IMR-90 (cell line): ENCODE measurements around the gene CDC42SE1. TPM values are rescaled to one million over a fixed set of nuclear protein-coding genes. Genes with fewer than 3 reads are reported as not detected.

Source experiments
- ATAC-seq: fragments of 200-7000 bp; cut with Tn5 transposase; 2 replicates; pipeline ENCODE4 v1.9.1; 2020; ENCODE audit warnings: low read depth, mild to moderate bottlenecking, moderate library complexity
- BruUV-seq: library from RNA; stranded (reverse); fragments of 400-500 nt; replicated peaks from 2 replicates; lab custom pipeline; 2021; lab: Mats Ljungman, UMichigan
- CTCF ChIA-PET: fragments of 300-600 bp; formaldehyde crosslinking; extraction: SDS; loops from one replicate; lab custom pipeline; 2021; ENCODE audit warnings: antibody characterized with exemption; lab: Yijun Ruan, JAX
- POLR2A ChIA-PET: fragments of 300-600 bp; sonication (Branson Sonifier 250); formaldehyde crosslinking; loops from one replicate; lab custom pipeline; 2022; ENCODE audit warnings: antibody characterized with exemption; ENCODE audit not compliant: unreplicated experiment; lab: Charles Lee
- DNase-seq: peaks from one replicate; pipeline ENCODE4 v3.0.0; 2013
- H2AFZ ChIP-seq: replicated peaks from 2 replicates; pipeline ENCODE3; 2013; ENCODE audit warnings: low read length, mild to moderate bottlenecking; ENCODE audit not compliant: poor library complexity
- H2AK5ac ChIP-seq: 2 replicates; pipeline ENCODE4 v1.6.1; 2013; ENCODE audit warnings: low read depth, low read length, inconsistent platforms
- H2AK9ac ChIP-seq: replicated peaks from 2 replicates; pipeline ENCODE3; 2013; ENCODE audit warnings: mild to moderate bottlenecking, low read depth, low read length, moderate library complexity; ENCODE audit not compliant: poor library complexity
- H2BK120ac ChIP-seq: 2 replicates; pipeline ENCODE4 v1.6.1; 2013; ENCODE audit warnings: low read depth, low read length, inconsistent platforms
- H2BK15ac ChIP-seq: 3 replicates; pipeline ENCODE4 v1.6.1; 2013; ENCODE audit warnings: low read depth, low read length, inconsistent platforms
- H2BK20ac ChIP-seq: 2 replicates; pipeline ENCODE4 v1.6.1; 2013; ENCODE audit warnings: low read depth, mild to moderate bottlenecking, inconsistent platforms, low read length, moderate library complexity
- H2BK5ac ChIP-seq: 2 replicates; pipeline ENCODE4 v1.6.1; 2013; ENCODE audit warnings: mild to moderate bottlenecking, low read depth, low read length, inconsistent platforms; ENCODE audit not compliant: poor library complexity, severe bottlenecking
- H3K14ac ChIP-seq: replicated peaks from 2 replicates; pipeline ENCODE4 v1.6.1; 2013; ENCODE audit warnings: low read depth, low read length, inconsistent platforms
- H3K18ac ChIP-seq: 2 replicates; pipeline ENCODE4 v1.6.1; 2013; ENCODE audit warnings: low read depth, low read length, control low read depth
- H3K23ac ChIP-seq: 2 replicates; pipeline ENCODE4 v1.6.1; 2013; ENCODE audit warnings: low read depth, low read length, inconsistent platforms
- H3K27ac ChIP-seq: 2 replicates; pipeline ENCODE4 v1.5.1; 2013; ENCODE audit warnings: mild to moderate bottlenecking, control low read depth, low read length; ENCODE audit not compliant: insufficient read depth
- H3K27me3 ChIP-seq: 2 replicates; pipeline ENCODE4 v1.6.1; 2013; ENCODE audit warnings: low read length; ENCODE audit not compliant: control insufficient read depth, insufficient read depth
- H3K36me3 ChIP-seq: 2 replicates; pipeline ENCODE4 v1.6.1; 2013; ENCODE audit warnings: low read length, mixed read lengths; ENCODE audit not compliant: control insufficient read depth, insufficient read depth
- H3K4ac ChIP-seq: 2 replicates; pipeline ENCODE4 v1.6.1; 2013; ENCODE audit warnings: low read depth, low read length, inconsistent platforms
- H3K4me1 ChIP-seq: 2 replicates; pipeline ENCODE4 v1.6.1; 2013; ENCODE audit warnings: low read length, mixed read lengths; ENCODE audit not compliant: control insufficient read depth, insufficient read depth
- H3K4me2 ChIP-seq: 2 replicates; pipeline ENCODE4 v1.6.1; 2013; ENCODE audit warnings: low read depth, mild to moderate bottlenecking, control low read depth, low read length, moderate library complexity
- H3K4me3 ChIP-seq: 2 replicates; pipeline ENCODE4 v1.5.1; 2013; ENCODE audit warnings: low read depth, mild to moderate bottlenecking, control low read depth, low read length, moderate library complexity; ENCODE audit not compliant: insufficient read depth
- H3K56ac ChIP-seq: 2 replicates; pipeline ENCODE4 v1.6.1; 2013; ENCODE audit warnings: low read length, inconsistent platforms; ENCODE audit not compliant: insufficient read depth; ENCODE audit errors: extremely low read depth
- H3K79me1 ChIP-seq, 2 experiments: 2 replicates each; pipeline ENCODE4 v1.6.1; 2013; ENCODE audit warnings: low read length in 2 of 2, inconsistent platforms in 1 of 2, low read depth in 1 of 2
- H3K9ac ChIP-seq: 2 replicates; pipeline ENCODE4 v1.6.1; 2013; ENCODE audit warnings: low read depth, low read length, control low read depth
- H3K9me1 ChIP-seq: 2 replicates; pipeline ENCODE4 v1.6.1; 2013; ENCODE audit warnings: low read length, inconsistent platforms; ENCODE audit not compliant: insufficient read depth
- H3K9me3 ChIP-seq: 2 replicates; pipeline ENCODE4 v1.6.1; 2013; ENCODE audit warnings: low read length; ENCODE audit not compliant: control insufficient read depth, insufficient read depth
- H4K20me1 ChIP-seq: 2 replicates; pipeline ENCODE4 v1.6.1; 2013; ENCODE audit warnings: low read length, inconsistent platforms; ENCODE audit not compliant: insufficient read depth
- H4K5ac ChIP-seq: 2 replicates; pipeline ENCODE4 v1.6.1; 2013; ENCODE audit warnings: mild to moderate bottlenecking, low read depth, low read length, control low read depth
- H4K8ac ChIP-seq, 2 experiments: 2 replicates each; pipeline ENCODE4 v1.6.1; 2013; ENCODE audit warnings: low read depth in 2 of 2, low read length in 2 of 2, control low read depth in 1 of 2, inconsistent platforms in 1 of 2
- H4K91ac ChIP-seq: 2 replicates; pipeline ENCODE4 v1.6.1; 2013; ENCODE audit warnings: low read depth, low read length, inconsistent platforms; ENCODE audit not compliant: insufficient read depth
- BHLHE40 ChIP-seq: fragments of 150-350 bp; IDR thresholded peaks from 2 replicates; pipeline ENCODE4 v1.6.1; 2016; ENCODE audit warnings: mild to moderate bottlenecking, low read depth, low read length
- dilution Hi-C: fragments of 300-500 bp; cut with HindIII; formaldehyde crosslinking; loops from one replicate; pipeline ENCODE4 v1.14.3; 2018; ENCODE audit warnings: low sequenced_read_pairs; ENCODE audit not compliant: unreplicated experiment
- in situ Hi-C: fragments of 300-500 bp; cut with MboI; formaldehyde crosslinking; loops from 3 replicates; pipeline ENCODE4 v1.14.3; 2019; ENCODE audit warnings: low sequenced_read_pairs, inconsistent platforms, mixed read lengths
- intact Hi-C: fragments of 100-400 bp; cut with micrococcal nuclease; formaldehyde crosslinking; loops from 2 replicates; pipeline ENCODE4 v1.10.0; 2022
- polyA plus RNA-seq, 3 experiments: library from polyadenylated mRNA; depleted of rRNA; stranded (reverse); fragments of >200 nt; gene quantifications; 2 replicates each; pipeline ENCODE4 v1.2.3, GENCODE V29; 2012; ENCODE audit warnings: low replicate concordance in 1 of 3
- total RNA-seq: library from RNA; depleted of rRNA; stranded (reverse); fragments of >200 nt; gene quantifications from 2 replicates; pipeline ENCODE4 v1.2.3, GENCODE V29; 2012

Gene CDC42SE1
- total and polyA plus RNA-seq, 2 of the 4 experiments (the other 2 are of a cell fraction): 47.0 to 58.5 TPM

- ATAC-seq (no peak), DNase-seq (no peak)
- Histone ChIP-seq H3K9ac (no peak overlapping the region), H3K18ac (no peak overlapping the region), H3K36me3 (peaks cover 6% of the 10 kb centered on the region; the same call in 1 of the 2 replicates), H4K20me1 (no peaks in the 10 kb centered on the region), H2AFZ (no peak overlapping the region), H3K56ac (no peak overlapping the region), H4K5ac (no peak overlapping the region), H3K4me1 (peaks cover 6% of the 10 kb centered on the region; the same call in 1 of the 2 replicates), H4K91ac (no peak overlapping the region), H3K4me2 (no peak overlapping the region), H3K9me1 (no peaks in the 10 kb centered on the region; the same call in 1 of the 2 replicates), H2AK5ac (no peak overlapping the region), H2AK9ac (no peak overlapping the region), H3K9me3 (no peaks in the 10 kb centered on the region), H2BK120ac (no peak overlapping the region), H3K27me3 (no peaks in the 10 kb centered on the region), H2BK20ac (no peak overlapping the region), H2BK15ac (no peak overlapping the region), H3K4me3 (no peak overlapping the region), H3K23ac (no peak overlapping the region), H3K27ac (no peak overlapping the region), H3K79me1 (peaks cover 14 to 51% of the 10 kb centered on the region in 2 experiments), H3K14ac (no peak overlapping the region), H4K8ac (no peak overlapping the region), H2BK5ac (no peak overlapping the region), H3K4ac (no peak overlapping the region)
- intact Hi-C loops: no loop called here
- POLR2A ChIA-PET: no interaction called here
- CTCF ChIA-PET: interaction anchor here (0.6 kb wide), 1 partner anchor 51 kb away, joined by 3 read pairs; no protein-coding TSS in a partner anchor
- BruUV-seq: no TSS peak
- TF ChIP-seq BHLHE40: no peak
- in situ Hi-C loops: no loop called here
- dilution Hi-C loops: no loop called here
Measured at GRCh38 chr1:151065089-151065645, 5.7 kb upstream of the CDC42SE1 start.
